ENCODE data around the gene DTYMK.

DTYMK gene

DNA sequence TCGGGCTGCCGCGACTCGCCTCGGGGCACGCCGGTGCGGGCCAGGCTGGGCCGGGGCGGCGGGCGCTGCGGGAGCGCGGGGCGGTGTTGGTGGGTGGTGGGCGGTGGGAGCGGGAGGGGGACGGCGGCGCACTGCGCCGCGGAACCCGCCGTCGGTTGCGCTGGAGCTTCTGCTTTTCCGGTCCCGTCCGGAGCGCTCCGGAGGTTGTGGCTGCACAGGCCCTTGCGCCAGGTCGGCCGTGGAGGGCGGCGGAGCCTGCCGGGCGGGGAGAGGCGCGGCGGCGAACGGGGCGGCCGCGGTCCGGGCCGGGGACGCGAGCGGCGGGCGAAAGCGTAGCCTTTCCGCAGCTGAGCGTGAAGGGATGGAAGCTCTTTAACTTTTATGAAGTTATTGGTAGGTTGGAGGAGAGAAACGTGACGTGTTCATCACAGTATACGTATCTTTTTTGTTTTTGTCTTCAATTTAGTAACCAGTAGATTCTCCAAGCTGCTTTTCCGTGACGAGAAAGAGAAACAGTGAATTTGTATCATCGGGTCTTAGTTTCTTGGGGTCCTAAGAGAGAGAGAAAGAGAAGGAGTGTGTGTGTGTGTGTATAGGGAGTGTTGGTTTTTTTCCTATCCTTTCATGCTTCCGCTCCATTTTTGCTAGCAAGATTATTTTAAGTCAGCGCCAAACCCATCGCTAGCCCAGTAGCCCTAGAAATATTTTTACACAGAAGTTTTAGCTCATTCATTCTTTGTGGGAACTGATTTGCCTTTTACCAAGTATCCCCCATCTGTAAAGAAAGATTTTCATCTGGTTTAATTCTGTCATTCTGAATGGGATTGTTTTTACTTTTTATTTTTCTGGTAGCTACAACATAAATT is 48.6 kb downstream of the DTYMK start:
- DNase-seq (ENCODE audit: low read depth), result no peak
- TF ChIP-seq CTCF (IDR thresholded peaks at IDR 0.05; ENCODE audit: control insufficient read depth, insufficient read depth, low read depth, low read length, missing control alignments), result no peak
- H3K4me3 ChIP-seq (ENCODE audit: control insufficient read depth, low read depth, low read length), result peak overlapping the region; percentile 77

- no peak for TF ChIP-seq CTCF (IDR thresholded peaks at IDR 0.05; ENCODE audit: control insufficient read depth, insufficient read depth, low read depth, low read length, missing control alignments)
- H3K4me3 ChIP-seq (ENCODE audit: control insufficient read depth, low read depth, low read length), result peak within 1 kb of the TSS; percentile 77
- peak; percentile 41 for DNase-seq (ENCODE audit: low read depth)
Measured at GRCh38 chr2:241637018-241637794, 49.4 kb downstream of the DTYMK start, which contains the start of the genes ATG4B and THAP4. ATG4B (plus strand) TSS chr2:241637693; CDS start chr2:241637715, 22 bp downstream. THAP4 (minus strand) TSS chr2:241637158; CDS start chr2:241637017, 141 bp downstream.

GRCh38 chr2:241636182-241637017 is 50.2 kb downstream of the DTYMK start:
- H3K4me3 ChIP-seq (ENCODE audit: control insufficient read depth, low read depth, low read length), result peak overlapping the region; percentile 77
- TF ChIP-seq CTCF (IDR thresholded peaks at IDR 0.05; ENCODE audit: control insufficient read depth, insufficient read depth, low read depth, low read length, missing control alignments), result no peak
- no peak for DNase-seq (ENCODE audit: low read depth)

- DNase-seq (ENCODE audit: low read depth), result no peak
- H3K4me3 ChIP-seq (ENCODE audit: control insufficient read depth, low read depth, low read length), result peak overlapping the region; percentile 77
- TF ChIP-seq CTCF (IDR thresholded peaks at IDR 0.05; ENCODE audit: control insufficient read depth, insufficient read depth, low read depth, low read length, missing control alignments), result no peak
Measured at GRCh38 chr2:241635756-241636155, 50.9 kb downstream of the DTYMK start.

GRCh38 chr2:241633561-241633960 is 53.1 kb downstream of the DTYMK start:
- no peak overlapping the region for H3K4me3 ChIP-seq (ENCODE audit: control insufficient read depth, low read depth, low read length)
- no peak for DNase-seq (ENCODE audit: low read depth)

More at GRCh38 chr2:241633561-241633960, 53.1 kb downstream of the DTYMK start:
- TF ChIP-seq CTCF (IDR thresholded peaks at IDR 0.05; ENCODE audit: control insufficient read depth, insufficient read depth, low read depth, low read length, missing control alignments), result no peak
